ENCODE measurements around the gene SNAP91. TPM values are rescaled to one million over a fixed set of nuclear protein-coding genes. Genes with fewer than 3 reads are reported as not detected.

Gene SNAP91
- total and polyA plus RNA-seq, 2 donors (not counting 3 experiments of a cell fraction or from before 2014, with no cell fraction given) = 1.3 to 1.5 TPM

GRCh38 chr6:83592770-83593394 is 116.0 kb downstream of the SNAP91 start:
- BruUV-seq (replicated peaks) = no TSS peak
- Histone ChIP-seq H3K4me1 (ENCODE audit: control insufficient read depth, extremely low read depth, insufficient read depth, low read length) (no peaks in the 10 kb centered on the region), H3K4me2 (ENCODE audit: insufficient read depth, low read length) (no peak overlapping the region), H3K4me3 (replicated peaks in 1 of 3; ENCODE audit: insufficient read depth in 1 of 3, low read depth in 1 of 3, low read length in 3 of 3) (no peak overlapping the region), H2AFZ (ENCODE audit: low read depth, low read length) (no peak overlapping the region), H4K20me1 (replicated peaks; ENCODE audit: control insufficient read depth, extremely low read depth, insufficient read depth, low read length) (no peaks in the 10 kb centered on the region), H3K27ac (ENCODE audit: insufficient read depth, low read depth, low read length) (no peak overlapping the region), H3K27me3 (ENCODE audit: control insufficient read depth in 2 of 2, insufficient read depth in 2 of 2, low read length in 2 of 2) (no peaks in the 10 kb centered on the region), H3K36me3 (ENCODE audit: control insufficient read depth in 2 of 2, extremely low read depth in 1 of 2, insufficient read depth in 2 of 2, low read length in 2 of 2) (no peaks in the 10 kb centered on the region), H3K9ac (replicated peaks; ENCODE audit: extremely low read depth, insufficient read depth, low read length) (no peak overlapping the region), H3K9me1 (replicated peaks; ENCODE audit: control insufficient read depth, extremely low read depth, insufficient read depth, low read length) (no peaks in the 10 kb centered on the region), H3K79me2 (ENCODE audit: control insufficient read depth, insufficient read depth, low read length) (no peaks in the 10 kb centered on the region), H3K9me3 (replicated peaks; ENCODE audit: control insufficient read depth, insufficient read depth, low read length) (no peaks in the 10 kb centered on the region)
- FAIRE-seq (peak; percentile 62), DNase-seq (ENCODE audit: low read depth, low spot score) (peak; percentile 13)
- POLR2A ChIA-PET = no interaction called here
- CTCF ChIA-PET = interaction anchor here (1.1 kb wide), 1 partner anchor 11 kb away, joined by 4 read pairs; no protein-coding TSS in a partner anchor
- dilution Hi-C loops (cut with MboI; ENCODE audit: extremely low pct_ligation_motif_present, low sequenced_read_pairs) (no loop called here), intact Hi-C loops (cut with micrococcal nuclease) (no loop called here)
- TF ChIP-seq CTCF (IDR thresholded peaks at IDR 0.05; ENCODE audit: extremely low read depth in 1 of 2, insufficient read depth in 1 of 2, low read depth in 1 of 2, low read length in 2 of 2) = peak; percentile 30 to 37
- TF ChIP-seq POLR2A (IDR thresholded peaks at IDR 0.05; ENCODE audit: low read depth, low read length) = no peak
- no peak for TF ChIP-seq MAX (IDR thresholded peaks at IDR 0.05; ENCODE audit: insufficient read depth, insufficient read length)
- no peak for TF ChIP-seq POLR2AphosphoS5 (IDR thresholded peaks at IDR 0.05; ENCODE audit: insufficient read depth, low read depth, low read length)
- TF ChIP-seq EZH2 (IDR thresholded peaks at IDR 0.05; ENCODE audit: borderline replicate concordance, low read depth, low read length, severe bottlenecking) = no peak
- TF ChIP-seq MYC (IDR thresholded peaks at IDR 0.05; ENCODE audit: low read depth, low read length) = no peak
